PC-3 (cell line): ENCODE data around the gene PARP1. TPM values are rescaled to one million over a fixed set of nuclear protein-coding genes. Genes with fewer than 3 reads are reported as not detected.

Source experiments
- ATAC-seq: fragments of 200-7000 bp; cut with Tn5 transposase; 2 replicates; pipeline ENCODE4 v1.9.1; 2020; ENCODE audit warnings: mild to moderate bottlenecking, moderate library complexity
- BruUV-seq: library from RNA; stranded (reverse); fragments of 400-500 nt; replicated peaks from 2 replicates; lab custom pipeline; 2021; lab: Mats Ljungman, UMichigan
- CTCF ChIA-PET: fragments of 300-600 bp; sonication (Branson Sonifier 250); formaldehyde crosslinking; loops from one replicate; lab custom pipeline; 2022; ENCODE audit warnings: antibody characterized with exemption; lab: Charles Lee
- POLR2A ChIA-PET: fragments of 300-600 bp; sonication (Branson Sonifier 250); formaldehyde crosslinking; loops from one replicate; lab custom pipeline; 2022; ENCODE audit warnings: antibody characterized with exemption; ENCODE audit not compliant: unreplicated experiment; lab: Charles Lee
- DNase-seq: peaks from one replicate; pipeline ENCODE4 v3.0.0-alpha.2; 2015
- H2AFZ ChIP-seq: fragments of 300-600 bp; sonication (generic); 2 replicates; pipeline ENCODE4 v1.6.0; 2016; ENCODE audit warnings: antibody characterized with exemption, low read length
- H3F3A ChIP-seq: fragments of 300-600 bp; sonication (generic); one replicate; pipeline ENCODE4 v1.6.0; 2017; ENCODE audit warnings: antibody characterized with exemption, low read length, control low read depth, mild to moderate bottlenecking; ENCODE audit not compliant: unreplicated experiment
- H3K27ac ChIP-seq: fragments of 300-600 bp; sonication (generic); 2 replicates; pipeline ENCODE4 v1.5.1; 2016; ENCODE audit warnings: mild to moderate bottlenecking, low read length
- H3K27me3 ChIP-seq: fragments of 300-600 bp; sonication (generic); 2 replicates; pipeline ENCODE4 v1.6.1; 2016; ENCODE audit warnings: low read length, mixed read lengths
- H3K36me3 ChIP-seq: fragments of 300-600 bp; sonication (generic); 2 replicates; pipeline ENCODE4 v1.6.1; 2016; ENCODE audit warnings: low read depth, mixed run types, low read length, mixed read lengths
- H3K4me1 ChIP-seq: fragments of 300-600 bp; sonication (generic); 2 replicates; pipeline ENCODE4 v1.5.1; 2016; ENCODE audit warnings: low read length; ENCODE audit not compliant: insufficient read depth
- H3K4me2 ChIP-seq: fragments of 300-600 bp; sonication (generic); 2 replicates; pipeline ENCODE4 v1.6.0; 2016; ENCODE audit warnings: low read length
- H3K4me3 ChIP-seq: fragments of 300-600 bp; sonication (generic); 2 replicates; pipeline ENCODE4 v1.5.1; 2016; ENCODE audit warnings: mild to moderate bottlenecking, low read length, mixed read lengths
- H3K79me2 ChIP-seq: fragments of 300-600 bp; sonication (generic); 2 replicates; pipeline ENCODE4 v1.6.1; 2017; ENCODE audit warnings: low read length, mixed read lengths
- H3K9ac ChIP-seq: fragments of 300-600 bp; sonication (generic); 2 replicates; pipeline ENCODE4 v1.6.0; 2016; ENCODE audit warnings: mild to moderate bottlenecking, low read length
- H3K9me2 ChIP-seq: fragments of 300-600 bp; sonication (generic); replicated peaks from 2 replicates; pipeline ENCODE4 v1.6.1; 2016; ENCODE audit warnings: mixed run types, low read length, mixed read lengths
- H3K9me3 ChIP-seq: fragments of 300-600 bp; sonication (generic); 2 replicates; pipeline ENCODE4 v1.6.1; 2016; ENCODE audit warnings: low read length, mixed read lengths
- H4K20me1 ChIP-seq: fragments of 300-600 bp; sonication (generic); 2 replicates; pipeline ENCODE4 v1.6.1; 2016; ENCODE audit warnings: low read length, mixed read lengths
- CTCF ChIP-seq: fragments of 300-600 bp; sonication (generic); conservative IDR thresholded peaks from 2 replicates; pipeline ENCODE4 v1.5.1; 2017; ENCODE audit warnings: antibody characterized with exemption, low read depth, mild to moderate bottlenecking, low read length
- EZH2 ChIP-seq: fragments of 300-600 bp; sonication (generic); IDR thresholded peaks from one replicate; pipeline ENCODE4 v1.6.1; 2017; ENCODE audit warnings: antibody characterized with exemption, mild to moderate bottlenecking, low read length; ENCODE audit not compliant: unreplicated experiment
- EZH2phosphoT487 ChIP-seq: fragments of 300-600 bp; sonication (generic); IDR thresholded peaks from 2 replicates; pipeline ENCODE4 v1.6.1; 2018; ENCODE audit warnings: mild to moderate bottlenecking, antibody characterized with exemption, low read length, borderline replicate concordance
- intact Hi-C: fragments of 100-400 bp; cut with micrococcal nuclease; formaldehyde crosslinking; loops from 2 replicates; pipeline ENCODE4 v1.9.0; 2023
- total RNA-seq: library from RNA; depleted of rRNA; stranded (reverse); fragments of >200 nt; gene quantifications from 2 replicates; pipeline ENCODE4 v1.2.3, GENCODE V29; 2014

The PARP1 gene
- total RNA-seq, 1 experiment from 2014 or later = 538 TPM

- Histone ChIP-seq H3K9me3 (no peaks in the 10 kb centered on the region), H3K4me3 (no peak overlapping the region), H3K4me1 (peaks cover 8% of the 10 kb centered on the region), H3K9ac (no peak overlapping the region), H3K27me3 (no peaks in the 10 kb centered on the region), H2AFZ (0 out of 2 replicates have a peak overlapping the region, but pooled peaks have one; percentile 2), H3K36me3 (no peaks in the 10 kb centered on the region), H4K20me1 (no peaks in the 10 kb centered on the region), H3K9me2 (no peaks in the 10 kb centered on the region), H3K4me2 (no peak overlapping the region), H3F3A (no peaks in the 10 kb centered on the region), H3K79me2 (no peaks in the 10 kb centered on the region), H3K27ac (no peak overlapping the region)
- no TSS peak for BruUV-seq
- no peak for ATAC-seq
- DNase-seq = no peak
- intact Hi-C loops = no loop called here
- TF ChIP-seq EZH2phosphoT487 (no peak), CTCF (no peak), EZH2 (no peak)
- ChIA-PET CTCF (no interaction called here), POLR2A (no interaction called here)
Observed at GRCh38 chr1:226337276-226337875, 70.5 kb downstream of the PARP1 start.

- no TSS peak for BruUV-seq
- CTCF ChIA-PET = no interaction called here
- H3K27ac ChIP-seq = no peak overlapping the region
Observed at GRCh38 chr1:226335661-226336060, 72.2 kb downstream of the PARP1 start.

More at GRCh38 chr1:226335661-226336060, 72.2 kb downstream of the PARP1 start:
- no peak for ATAC-seq
- Histone ChIP-seq H4K20me1 (no peaks in the 10 kb centered on the region), H3K9me3 (no peaks in the 10 kb centered on the region), H3K9ac (no peak overlapping the region), H3K4me1 (peaks cover 8% of the 10 kb centered on the region), H3K4me2 (no peak overlapping the region), H3K36me3 (no peaks in the 10 kb centered on the region), H3K9me2 (no peaks in the 10 kb centered on the region), H3F3A (no peaks in the 10 kb centered on the region), H2AFZ (no peak overlapping the region), H3K4me3 (no peak overlapping the region), H3K27me3 (no peaks in the 10 kb centered on the region), H3K79me2 (no peaks in the 10 kb centered on the region)
- TF ChIP-seq CTCF (no peak), EZH2 (no peak), EZH2phosphoT487 (no peak)
- intact Hi-C loops = no loop called here
- POLR2A ChIA-PET = interaction anchor here (0.6 kb wide), 1 partner anchor 74 kb away, joined by 3 read pairs; no protein-coding TSS in a partner anchor
- no peak for DNase-seq
